Left renal cortex interstitium (tissue), 4 donors: ENCODE measurements around the gene STRA8. TPM values are rescaled to one million over a fixed set of nuclear protein-coding genes. Genes with fewer than 3 reads are reported as not detected.
"Not testable (repeated sequence)": the region's sequence is repeated elsewhere in the genome, so short reads cannot be mapped to it uniquely, and the experiment has no call there.

Experiments used
- DNase-seq, 4 donors: peaks; one replicate each; pipeline ENCODE4 v3.0.0-alpha.2; 2013; ENCODE audit warnings: low read depth in 4 of 4, low spot score in 2 of 4, missing footprints in 1 of 4
- polyA plus RNA-seq, 4 donors: library from polyadenylated mRNA; unstranded; fragments of 120-200 nt; gene quantifications; one replicate each; pipeline ENCODE4 v1.2.1, GENCODE V29; 2013; ENCODE audit not compliant: insufficient read length in 4 of 4

STRA8 gene
- polyA plus RNA-seq, 4 donors: 0.16 to 0.38 (median 0.20) TPM

GRCh38 chr7:135204341-135204749 lies 29.3 kb upstream of the STRA8 start:
- DNase-seq: no peak

- no peak for DNase-seq
These were observed 28.8 kb upstream of the STRA8 start for GRCh38 chr7:135204876-135205275.

- no peak for DNase-seq
These were observed 27.8 kb upstream of the STRA8 start for GRCh38 chr7:135205850-135206249.

- DNase-seq: peak in 1 of 4 donors; percentile 27
These were observed 26.7 kb upstream of the STRA8 start for GRCh38 chr7:135206941-135207391.

GRCh38 chr7:135207406-135208101 lies 26.1 kb upstream of the STRA8 start:
- no peak for DNase-seq

GRCh38 chr7:135208102-135208793 lies 25.4 kb upstream of the STRA8 start:
- peak in 1 of 4 donors; percentile 19 for DNase-seq

GRCh38 chr7:135209225-135209834 lies 24.3 kb upstream of the STRA8 start:
- DNase-seq: no peak

GRCh38 chr7:135210888-135211178 lies 22.8 kb upstream of the STRA8 start:
- peak in 1 of 4 donors; percentile 24 for DNase-seq

GRCh38 chr7:135211179-135211945 lies 22.3 kb upstream of the STRA8 start, which contains the start of gene WDR91:
WDR91 (minus strand) TSS chr7:135211526; CDS start chr7:135211502, 24 bp downstream.
- peak; percentile 68 to 88 (median 86) for DNase-seq

GRCh38 chr7:135211946-135212685 lies 21.5 kb upstream of the STRA8 start:
- not testable (repeated sequence) for DNase-seq

- no peak for DNase-seq
These were observed 19.8 kb upstream of the STRA8 start for GRCh38 chr7:135213831-135214230.

GRCh38 chr7:135215180-135215579 lies 18.5 kb upstream of the STRA8 start:
- no peak for DNase-seq

GRCh38 chr7:135215698-135216097 lies 17.9 kb upstream of the STRA8 start:
- DNase-seq: no peak

- DNase-seq: peak in 1 of 4 donors; percentile 43
These were observed 15.8 kb upstream of the STRA8 start for GRCh38 chr7:135217645-135218509.

GRCh38 chr7:135224027-135224426 lies 9.6 kb upstream of the STRA8 start:
- no peak for DNase-seq

- DNase-seq: no peak
These were observed 2.0 kb upstream of the STRA8 start for GRCh38 chr7:135231686-135232085.

GRCh38 chr7:135232087-135232486 lies 1.6 kb upstream of the STRA8 start:
- DNase-seq: no peak

GRCh38 chr7:135232720-135233119 lies 918 bp upstream of the STRA8 start:
- DNase-seq: no peak

- not testable (repeated sequence) for DNase-seq
These were observed 457 bp downstream of the STRA8 start for GRCh38 chr7:135234095-135234494.
